Measurements from ENCODE around the gene HOXD3. TPM values are rescaled to one million over a fixed set of nuclear protein-coding genes. Genes with fewer than 3 reads are reported as not detected.
A peak's percentile ranks its signal among the peaks of the same experiment; 100 is the strongest.

Gene HOXD3
- total RNA-seq, 2 donors from 2014 or later = 3.8 to 9.5 TPM

- ATAC-seq = peak; percentile 79
- DNase-seq = peak; percentile 64 to 71
- intact Hi-C loops (cut with DNase I, micrococcal nuclease) = no loop called here
Observed at GRCh38 chr2:176157499-176158185, 535 bp downstream of the HOXD3 start.

- DNase-seq (no peak), ATAC-seq (peak; percentile 3)
- intact Hi-C loops (cut with DNase I, micrococcal nuclease) = no loop called here
Observed at GRCh38 chr2:176158186-176158591, 1.1 kb downstream of the HOXD3 start.

- peak; percentile 62 for ATAC-seq
- DNase-seq = no peak
- intact Hi-C loops (cut with DNase I, micrococcal nuclease) = no loop called here
Observed at GRCh38 chr2:176158855-176159662, 2.0 kb downstream of the HOXD3 start.

- DNase-seq = no peak
- intact Hi-C loops (cut with DNase I, micrococcal nuclease) = no loop called here
Observed at GRCh38 chr2:176159663-176160250, 2.6 kb downstream of the HOXD3 start.

GRCh38 chr2:176160251-176160985 is 3.3 kb downstream of the HOXD3 start:
- ATAC-seq = no peak
- DNase-seq = no peak
- intact Hi-C loops (cut with DNase I, micrococcal nuclease) = no loop called here

More at GRCh38 chr2:176159663-176160250, 2.6 kb downstream of the HOXD3 start:
- ATAC-seq = no peak

GRCh38 chr2:176160986-176161824 is 4.1 kb downstream of the HOXD3 start:
- intact Hi-C loops (cut with DNase I, micrococcal nuclease) = no loop called here
- no peak for DNase-seq
- no peak for ATAC-seq

- no peak for DNase-seq
- intact Hi-C loops (cut with DNase I, micrococcal nuclease) = no loop called here
- no peak for ATAC-seq
Observed at GRCh38 chr2:176161825-176162626, 4.9 kb downstream of the HOXD3 start.

GRCh38 chr2:176162911-176163671 is 6.0 kb downstream of the HOXD3 start:
- ATAC-seq (peak; percentile 60), DNase-seq (no peak)
- intact Hi-C loops (cut with DNase I, micrococcal nuclease) = no loop called here

GRCh38 chr2:176163672-176164056 is 6.6 kb downstream of the HOXD3 start:
- ATAC-seq (no peak), DNase-seq (no peak)
- intact Hi-C loops (cut with DNase I, micrococcal nuclease) = no loop called here

- ATAC-seq = no peak
- intact Hi-C loops (cut with DNase I, micrococcal nuclease) = no loop called here
- DNase-seq = no peak
Observed at GRCh38 chr2:176164201-176164600, 7.1 kb downstream of the HOXD3 start.

- intact Hi-C loops (cut with DNase I, micrococcal nuclease) = no loop called here
- DNase-seq (no peak), ATAC-seq (no peak)
Observed at GRCh38 chr2:176164611-176165369, 7.7 kb downstream of the HOXD3 start.

- no peak for DNase-seq
- intact Hi-C loops (cut with DNase I, micrococcal nuclease) = no loop called here
- ATAC-seq = no peak
Observed at GRCh38 chr2:176165370-176166050, 8.4 kb downstream of the HOXD3 start.

- intact Hi-C loops (cut with DNase I, micrococcal nuclease) = no loop called here
- DNase-seq (no peak), ATAC-seq (no peak)
Observed at GRCh38 chr2:176166272-176166671, 9.2 kb downstream of the HOXD3 start.

GRCh38 chr2:176167398-176167797 is 10.3 kb downstream of the HOXD3 start:
- ATAC-seq = no peak
- no peak for DNase-seq
- intact Hi-C loops (cut with DNase I, micrococcal nuclease) = no loop called here

GRCh38 chr2:176169181-176169580 is 12.1 kb downstream of the HOXD3 start:
- no peak for ATAC-seq
- intact Hi-C loops (cut with DNase I, micrococcal nuclease) = no loop called here
- no peak for DNase-seq

- ATAC-seq = no peak
- intact Hi-C loops (cut with DNase I, micrococcal nuclease) = no loop called here
- no peak for DNase-seq
Observed at GRCh38 chr2:176169711-176170110, 12.6 kb downstream of the HOXD3 start.

Data from left colon (tissue), 2 donors.